Gastrocnemius medialis (tissue), 4 donors: ENCODE measurements around the gene LCAT. TPM values are rescaled to one million over a fixed set of nuclear protein-coding genes. Genes with fewer than 3 reads are reported as not detected.

Source experiments
- ATAC-seq, 2 donors: fragments of 150-250 bp; one replicate each; pipeline ENCODE4 v1.9.1; 2016
- DNase-seq, 2 donors: peaks; one replicate each; pipeline ENCODE4 v3.0.0-alpha.2; 2019
- H3K27ac ChIP-seq, 4 donors: fragments of 200-600 bp; sonication (generic); 1 replicate in 1 of 4; 2 replicates in 3 of 4; pipeline ENCODE4 v1.5.1; 2016 to 2018; ENCODE audit warnings: mild to moderate bottlenecking in 2 of 4, moderate library complexity in 1 of 4
- H3K27me3 ChIP-seq, 3 donors: fragments of 200-600 bp; sonication (generic) in 2 of 3; 1 replicate in 1 of 3; 2 replicates in 2 of 3; pipeline versions ENCODE4 v1.5.1 to v1.6.0; 2016 to 2019; ENCODE audit warnings: mild to moderate bottlenecking in 1 of 3, moderate library complexity in 1 of 3
- H3K36me3 ChIP-seq, 2 donors: fragments of 200-600 bp; sonication (generic) in 1 of 2; one replicate each; pipeline ENCODE4 v1.5.1; 2017 to 2018
- H3K4me1 ChIP-seq, 2 donors: fragments of 200-600 bp; sonication (generic) in 1 of 2; one replicate each; pipeline ENCODE4 v1.5.1; 2016 to 2017; ENCODE audit warnings: mild to moderate bottlenecking in 2 of 2
- H3K4me3 ChIP-seq, 4 donors: fragments of 200-600 bp; sonication (generic) in 3 of 4; 1 replicate in 1 of 4; 2 replicates in 3 of 4; pipeline ENCODE4 v1.5.1; 2016 to 2019; ENCODE audit warnings: mild to moderate bottlenecking in 2 of 4
- H3K9me3 ChIP-seq, 3 donors: fragments of 200-600 bp; sonication (generic) in 2 of 3; 1 replicate in 1 of 3; 2 replicates in 2 of 3; pipeline ENCODE4 v1.5.1; 2016 to 2019
- POLR2A ChIP-seq, 2 donors: fragments of 450-650 bp; IDR thresholded peaks; one replicate each; pipeline ENCODE4 v1.6.1; 2017; ENCODE audit warnings: antibody characterized with exemption in 2 of 2, mild to moderate bottlenecking in 2 of 2, moderate library complexity in 2 of 2
- in situ Hi-C, 4 donors: fragments of 200-750 bp; cut with MboI; loops; one replicate each; pipeline versions ENCODE4 v1.15.0 to v1.8.0; 2017; ENCODE audit warnings: low sequenced_read_pairs in 4 of 4
- intact Hi-C: fragments of 100-400 bp; cut with DNase I; formaldehyde crosslinking; loops from one replicate; pipeline ENCODE4 v1.15.1; 2023; ENCODE audit warnings: low total_unique reads
- total RNA-seq, 4 donors: library from RNA; depleted of rRNA; stranded (reverse); fragments of >200 nt; gene quantifications; one replicate each; pipeline versions ENCODE4 v1.1.0 to v1.2.3, GENCODE V29; 2016
- TF ChIP-seq, protein P1 (sequence below), 5 experiments: fragments of 450-650 bp in 3 of 5; fragments of 200-600 bp in 2 of 5; sonication (generic) in 2 of 5; IDR thresholded peaks in 4 of 5; conservative IDR thresholded peaks in 1 of 5; 1 replicate in 4 of 5; 2 replicates in 1 of 5; pipeline ENCODE4 v1.5.1; 2016 to 2019; ENCODE audit warnings: antibody characterized with exemption in 5 of 5, mild to moderate bottlenecking in 3 of 5, moderate library complexity in 3 of 5

Gene LCAT
- total RNA-seq, 4 donors from 2014 or later = 2.5 to 18.7 (median 3.5) TPM

DNA sequence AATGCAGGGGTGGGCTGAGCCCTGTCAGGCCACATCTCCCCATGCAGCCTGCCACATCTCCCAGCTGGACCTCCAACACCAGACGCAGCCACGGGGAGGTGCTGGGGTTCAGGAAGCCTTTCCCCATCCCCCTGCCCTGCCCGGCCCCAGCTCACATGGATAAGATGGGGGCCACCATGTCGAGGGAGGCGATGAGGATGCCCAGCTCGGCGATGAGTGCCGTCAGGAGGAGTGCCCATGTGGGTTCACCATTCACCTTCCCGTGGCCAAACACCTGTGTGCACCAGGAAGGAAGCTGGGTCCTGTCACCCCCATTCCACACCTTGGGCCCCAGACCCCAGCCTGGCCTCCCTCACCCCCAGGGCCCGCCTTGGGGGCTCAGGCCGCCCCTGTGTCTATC, 5.7 kb upstream of the LCAT start:
- in situ Hi-C loops = no loop called here
- ATAC-seq = no peak
- no peak for TF ChIP-seq POLR2A (IDR thresholded peaks at IDR 0.05)
- TF ChIP-seq, protein P1, sequence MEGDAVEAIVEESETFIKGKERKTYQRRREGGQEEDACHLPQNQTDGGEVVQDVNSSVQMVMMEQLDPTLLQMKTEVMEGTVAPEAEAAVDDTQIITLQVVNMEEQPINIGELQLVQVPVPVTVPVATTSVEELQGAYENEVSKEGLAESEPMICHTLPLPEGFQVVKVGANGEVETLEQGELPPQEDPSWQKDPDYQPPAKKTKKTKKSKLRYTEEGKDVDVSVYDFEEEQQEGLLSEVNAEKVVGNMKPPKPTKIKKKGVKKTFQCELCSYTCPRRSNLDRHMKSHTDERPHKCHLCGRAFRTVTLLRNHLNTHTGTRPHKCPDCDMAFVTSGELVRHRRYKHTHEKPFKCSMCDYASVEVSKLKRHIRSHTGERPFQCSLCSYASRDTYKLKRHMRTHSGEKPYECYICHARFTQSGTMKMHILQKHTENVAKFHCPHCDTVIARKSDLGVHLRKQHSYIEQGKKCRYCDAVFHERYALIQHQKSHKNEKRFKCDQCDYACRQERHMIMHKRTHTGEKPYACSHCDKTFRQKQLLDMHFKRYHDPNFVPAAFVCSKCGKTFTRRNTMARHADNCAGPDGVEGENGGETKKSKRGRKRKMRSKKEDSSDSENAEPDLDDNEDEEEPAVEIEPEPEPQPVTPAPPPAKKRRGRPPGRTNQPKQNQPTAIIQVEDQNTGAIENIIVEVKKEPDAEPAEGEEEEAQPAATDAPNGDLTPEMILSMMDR (IDR thresholded peaks at IDR 0.05 in 4 of 5, conservative IDR thresholded peaks at IDR 0.05 in 1 of 5) = no peak
- H3K9me3 ChIP-seq = no peaks in the 10 kb centered on the region
- no peak overlapping the region for H3K27ac ChIP-seq
- peak in 1 of 2 donors; percentile 12 for DNase-seq
- intact Hi-C loops = no loop called here
- H3K36me3 ChIP-seq = peaks cover 0 to 92% of the 10 kb centered on the region in 2 donors
- H3K27me3 ChIP-seq = no peaks in the 10 kb centered on the region
- H3K4me3 ChIP-seq = no peak overlapping the region
- peaks cover 18 to 20% of the 10 kb centered on the region in 2 donors for H3K4me1 ChIP-seq

DNA sequence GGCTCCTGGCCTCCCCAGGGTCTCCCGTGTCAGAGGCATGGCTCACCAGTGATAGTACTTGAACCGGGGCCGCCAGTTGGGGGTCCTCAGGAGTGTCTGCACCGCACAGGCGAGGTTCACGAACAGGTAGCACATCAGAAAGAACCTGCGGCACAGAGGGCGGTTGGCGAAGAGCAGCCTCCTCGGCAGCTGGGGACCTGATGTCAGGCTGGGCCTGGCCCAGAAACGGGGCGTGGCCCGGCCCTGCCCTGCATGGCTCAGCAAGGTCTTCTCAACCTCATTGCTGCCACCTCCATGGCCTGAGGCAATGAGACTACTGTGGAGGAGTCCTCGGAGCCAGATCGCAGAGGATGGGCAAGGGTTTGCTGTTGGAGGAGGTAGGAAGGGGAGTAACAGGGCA, 4.1 kb upstream of the LCAT start:
- ATAC-seq (no peak), DNase-seq (no peak)
- Histone ChIP-seq H3K36me3 (peaks cover 0 to 89% of the 10 kb centered on the region in 2 donors), H3K4me3 (no peak overlapping the region), H3K4me1 (peaks cover 25 to 30% of the 10 kb centered on the region in 2 donors), H3K27ac (no peak overlapping the region), H3K27me3 (no peaks in the 10 kb centered on the region), H3K9me3 (no peaks in the 10 kb centered on the region)
- intact Hi-C loops (no loop called here), in situ Hi-C loops (no loop called here)
- no peak for TF ChIP-seq POLR2A (IDR thresholded peaks at IDR 0.05)
- TF ChIP-seq, protein P1 (IDR thresholded peaks at IDR 0.05 in 4 of 5, conservative IDR thresholded peaks at IDR 0.05 in 1 of 5) = no peak

DNA sequence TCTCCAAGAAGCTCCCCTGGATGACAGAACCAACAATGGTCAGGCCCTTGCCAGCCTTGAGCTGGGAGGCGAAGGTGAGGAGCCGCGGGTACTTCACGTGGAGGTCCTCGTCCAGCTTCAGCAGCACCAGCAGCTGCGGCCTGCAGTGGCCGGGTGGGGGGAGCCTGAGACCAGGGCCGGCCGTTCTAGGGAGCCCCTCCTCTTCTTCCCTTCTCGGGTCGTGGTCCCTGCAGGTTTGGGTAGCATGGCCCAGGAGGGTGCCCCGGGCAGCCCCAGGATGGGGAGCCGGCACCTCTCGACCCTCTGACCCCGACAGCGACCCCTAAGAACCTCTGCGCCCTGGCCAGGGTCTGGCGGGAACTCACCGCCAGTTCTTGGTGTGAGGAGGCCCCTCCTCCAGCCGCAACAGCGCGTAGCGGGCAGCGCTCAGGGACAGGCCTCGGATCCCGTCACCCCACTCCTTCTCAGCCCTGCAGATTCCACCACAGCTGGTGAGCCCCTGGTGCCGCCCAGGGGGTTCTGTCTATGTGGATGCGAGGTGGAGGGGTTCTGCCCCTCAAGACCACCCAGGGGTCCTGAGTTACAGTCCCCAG, 3.1 kb upstream of the LCAT start:
- in situ Hi-C loops = no loop called here
- Histone ChIP-seq H3K4me1 (peaks cover 27 to 30% of the 10 kb centered on the region in 2 donors), H3K4me3 (no peak overlapping the region), H3K36me3 (peaks cover 0 to 86% of the 10 kb centered on the region in 2 donors), H3K9me3 (no peaks in the 10 kb centered on the region), H3K27ac (peak overlapping the region in 1 of 4 donors; percentile 22), H3K27me3 (no peaks in the 10 kb centered on the region)
- TF ChIP-seq, protein P1 (IDR thresholded peaks at IDR 0.05 in 4 of 5, conservative IDR thresholded peaks at IDR 0.05 in 1 of 5) = no peak
- TF ChIP-seq POLR2A (IDR thresholded peaks at IDR 0.05) = no peak
- ATAC-seq (no peak), DNase-seq (no peak)
- intact Hi-C loops = no loop called here

DNA sequence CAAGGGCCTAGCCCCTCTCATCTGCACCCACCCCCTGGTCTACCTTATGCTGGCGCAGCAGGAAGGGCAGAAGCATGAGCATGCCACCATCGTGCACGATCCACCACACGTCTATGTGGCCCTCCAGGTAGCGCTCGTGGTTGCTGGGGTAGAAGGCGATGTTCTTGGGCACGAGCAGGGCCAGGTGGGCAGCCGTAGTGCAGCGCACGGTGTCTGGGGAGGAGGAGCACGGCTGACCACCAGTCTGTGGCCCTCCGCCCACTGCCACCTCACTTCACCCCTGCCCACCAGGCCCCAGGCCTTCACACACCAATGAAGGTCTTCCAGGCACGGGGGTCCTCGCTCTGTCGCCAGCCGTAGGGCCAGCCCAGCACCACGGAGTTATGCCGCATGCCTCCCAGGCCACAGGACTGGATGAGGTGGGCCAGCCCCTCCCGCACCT, 2.2 kb upstream of the LCAT start:
- Histone ChIP-seq H3K27ac (peak overlapping the region in 2 of 4 donors; percentile 7 to 22), H3K4me1 (peaks cover 18 to 23% of the 10 kb centered on the region in 2 donors), H3K27me3 (no peaks in the 10 kb centered on the region), H3K9me3 (no peaks in the 10 kb centered on the region), H3K36me3 (peaks cover 0 to 77% of the 10 kb centered on the region in 2 donors), H3K4me3 (no peak overlapping the region)
- ATAC-seq = no peak
- in situ Hi-C loops (no loop called here), intact Hi-C loops (no loop called here)
- no peak for DNase-seq
- no peak for TF ChIP-seq POLR2A (IDR thresholded peaks at IDR 0.05)
- TF ChIP-seq, protein P1 (IDR thresholded peaks at IDR 0.05 in 4 of 5, conservative IDR thresholded peaks at IDR 0.05 in 1 of 5) = no peak
